Esophagus muscularis mucosa (tissue), 3 donors: ENCODE measurements around the gene TELO2.

ENCODE experiments used
- CTCF ChIP-seq, 3 experiments: fragments of 200-600 bp in 2 of 3; fragments of 450-650 bp in 1 of 3; sonication (generic) in 2 of 3; IDR thresholded peaks; one replicate each; pipeline ENCODE4 v1.5.1; 2017 to 2019; ENCODE audit warnings: antibody characterized with exemption in 3 of 3, mild to moderate bottlenecking in 2 of 3, moderate library complexity in 1 of 3
- POLR2A ChIP-seq: fragments of 450-650 bp; IDR thresholded peaks from one replicate; pipeline ENCODE4 v1.6.1; 2017; ENCODE audit warnings: antibody characterized with exemption, moderate library complexity, mild to moderate bottlenecking, low read depth
- POLR2AphosphoS5 ChIP-seq, 2 donors: sonication (generic); formaldehyde crosslinking; IDR thresholded peaks; one replicate each; pipeline ENCODE4 v1.6.1; 2017; ENCODE audit warnings: antibody characterized with exemption in 2 of 2

GRCh38 chr16:1505073-1505844 is 12.1 kb downstream of the TELO2 start:
- TF ChIP-seq CTCF (IDR thresholded peaks at IDR 0.05) (no peak), POLR2AphosphoS5 (IDR thresholded peaks at IDR 0.05) (no peak), POLR2A (no peak)
